Inflammatory macrophage treated with lipopolysaccharide for 1 hour (primary cell): Measurements from ENCODE around the gene MARS1.
"Not testable (repeated sequence)": the region's sequence is repeated elsewhere in the genome, so short reads cannot be mapped to it uniquely, and the experiment has no call there.

Experiments used
- DNase-seq, 2 donors: peaks; one replicate each; pipeline ENCODE4 v3.0.0-alpha.2; 2020 to 2022

Gene MARS1

DNA sequence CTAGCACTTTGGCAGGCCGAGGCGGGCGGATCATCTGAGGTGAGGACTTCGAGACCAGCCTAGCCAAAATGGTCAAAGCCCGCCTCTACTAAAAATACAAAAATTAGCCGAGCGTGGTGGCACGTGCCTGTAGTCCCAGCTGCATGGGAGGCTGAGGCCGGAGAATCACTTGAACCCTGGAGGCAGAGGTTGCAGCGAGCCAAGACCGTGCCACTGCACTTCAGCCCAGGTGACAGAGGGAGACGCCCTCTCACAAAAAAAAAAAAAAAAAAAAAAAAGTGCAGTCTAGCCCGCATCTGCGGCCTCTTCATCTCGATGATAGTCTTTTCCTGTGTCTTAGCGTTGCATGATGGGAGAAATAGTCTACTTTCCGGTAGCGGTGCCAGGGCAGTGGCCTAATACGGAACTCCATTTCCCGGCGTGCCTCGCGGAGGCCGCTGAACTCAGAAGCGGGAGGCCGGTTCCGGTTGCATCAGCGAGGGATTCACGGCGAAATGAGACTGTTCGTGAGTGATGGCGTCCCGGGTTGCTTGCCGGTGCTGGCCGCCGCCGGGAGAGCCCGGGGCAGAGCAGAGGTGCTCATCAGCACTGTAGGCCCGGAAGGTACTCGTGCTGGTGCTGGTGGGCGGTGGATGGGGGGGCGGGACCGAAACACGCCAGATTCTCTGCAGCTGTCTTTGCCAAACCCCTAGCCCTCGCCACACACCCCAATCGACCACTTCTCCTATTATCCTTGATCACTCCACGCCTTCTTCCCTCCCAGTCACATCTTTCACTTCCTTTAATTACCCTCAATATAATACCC, at the start of gene MARS1:
TSS of gene MARS1 (plus strand) at position 472 of the 805 bp plus-strand sequence. CDS start at position 495, 23 bp downstream.
- peak; percentile 93 to 95 for DNase-seq

DNA sequence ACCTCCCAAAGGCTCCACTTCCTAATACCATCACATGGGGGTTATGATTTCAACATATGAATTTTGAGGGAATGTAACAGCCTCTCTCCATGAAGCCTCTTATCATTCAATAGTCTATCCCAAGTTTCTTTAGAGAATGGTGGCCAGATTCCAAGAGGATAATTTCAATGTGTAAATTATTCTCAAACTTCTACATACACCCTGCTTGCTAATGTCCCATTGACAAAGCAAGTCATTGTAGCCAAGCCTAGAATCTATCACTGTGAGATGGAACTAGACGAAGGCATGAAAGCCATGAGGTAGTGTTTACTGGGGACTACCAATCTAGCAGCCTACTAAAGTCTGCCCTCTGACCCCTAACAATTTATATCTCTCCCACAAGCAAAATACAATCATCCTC, 49.5 kb upstream of the MARS1 start:
- no peak for DNase-seq

- DNase-seq, result no peak
Observed at GRCh38 chr12:57439762-57440266, 48.1 kb upstream of the MARS1 start.

DNA sequence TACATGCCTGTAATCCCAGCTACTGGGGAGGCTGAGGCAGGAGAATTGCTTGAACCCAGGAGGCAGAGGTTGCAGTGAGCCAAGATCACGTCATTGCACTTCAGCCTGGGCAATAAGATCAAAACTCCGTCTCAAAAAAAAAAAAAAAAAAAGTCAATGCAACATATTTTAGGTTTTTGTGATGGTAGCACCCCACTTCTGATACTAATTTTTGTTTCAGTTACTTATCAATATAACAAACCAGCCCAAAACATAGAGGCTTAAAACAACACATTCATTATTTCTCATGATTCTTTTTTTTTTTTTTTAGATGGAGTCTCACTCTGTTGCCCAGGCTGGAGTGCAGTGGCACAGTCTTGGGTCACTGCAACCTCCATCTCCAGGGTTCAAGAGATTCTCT, 46.5 kb upstream of the MARS1 start:
- not testable (repeated sequence) for DNase-seq

DNA sequence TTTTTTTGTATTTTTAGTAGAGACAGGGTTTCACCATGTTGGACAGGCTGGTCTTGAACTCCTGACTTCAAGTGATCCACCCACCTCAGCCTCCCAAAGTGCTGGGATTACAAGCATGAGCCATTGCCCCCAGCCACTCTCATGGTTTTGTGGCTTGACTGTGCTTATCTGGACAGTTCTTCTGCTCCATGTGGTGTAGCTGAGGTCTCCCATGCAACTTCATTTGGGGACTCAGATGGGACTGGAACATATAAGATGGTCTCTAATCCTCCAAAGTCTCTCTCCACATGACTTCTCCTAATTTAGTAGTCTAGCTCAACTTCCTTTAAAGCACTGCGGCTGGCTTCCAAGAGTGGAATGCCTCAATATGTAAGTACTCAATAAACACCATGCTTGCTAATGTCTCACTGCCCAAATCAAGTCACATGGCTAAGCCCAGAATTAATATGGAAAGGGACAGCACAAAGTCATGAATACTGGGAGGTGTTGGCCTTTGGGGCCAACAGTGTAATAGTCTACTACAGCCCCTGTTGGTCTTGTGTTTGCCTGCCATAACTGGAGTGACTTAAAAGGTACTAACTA, 45.9 kb upstream of the MARS1 start:
- no peak for DNase-seq

- DNase-seq, result not testable (repeated sequence)
Observed at GRCh38 chr12:57444337-57444736, 43.5 kb upstream of the MARS1 start.

GRCh38 chr12:57444744-57445143, 43.1 kb upstream of the MARS1 start:
- DNase-seq, result no peak

DNA sequence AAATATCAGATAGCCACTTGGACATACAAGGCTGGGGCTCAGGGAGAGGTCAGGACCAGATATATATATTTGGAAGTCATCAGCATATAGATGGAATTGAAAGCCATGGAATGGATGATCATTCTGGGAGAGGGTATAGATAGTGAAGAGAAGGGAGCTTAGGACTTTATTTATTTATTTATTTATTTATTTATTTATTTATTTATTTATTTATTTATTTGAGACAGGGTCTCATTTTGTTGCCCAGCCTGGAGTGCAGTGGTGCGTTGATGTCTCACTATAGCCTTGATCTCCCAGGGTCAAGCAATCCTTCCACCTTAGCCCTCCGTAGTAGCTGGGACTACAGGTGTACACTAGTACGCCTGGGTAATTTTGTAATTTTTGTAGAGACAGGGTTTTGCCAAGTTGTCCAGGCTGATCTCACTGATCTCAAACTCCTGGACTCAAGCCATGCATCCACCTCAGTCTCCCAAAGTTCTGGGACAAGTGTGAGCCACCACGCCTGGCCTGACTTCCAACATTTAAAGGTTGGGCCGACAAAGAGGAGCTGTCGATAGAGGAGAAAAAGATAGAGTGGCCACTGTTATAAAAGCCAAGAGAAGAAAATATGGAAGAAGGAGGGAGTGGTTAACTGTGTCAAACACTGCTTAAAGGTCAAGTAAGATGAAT, 41.4 kb upstream of the MARS1 start:
- no peak for DNase-seq

- DNase-seq, result no peak
Observed at GRCh38 chr12:57448669-57449068, 39.2 kb upstream of the MARS1 start.

DNA sequence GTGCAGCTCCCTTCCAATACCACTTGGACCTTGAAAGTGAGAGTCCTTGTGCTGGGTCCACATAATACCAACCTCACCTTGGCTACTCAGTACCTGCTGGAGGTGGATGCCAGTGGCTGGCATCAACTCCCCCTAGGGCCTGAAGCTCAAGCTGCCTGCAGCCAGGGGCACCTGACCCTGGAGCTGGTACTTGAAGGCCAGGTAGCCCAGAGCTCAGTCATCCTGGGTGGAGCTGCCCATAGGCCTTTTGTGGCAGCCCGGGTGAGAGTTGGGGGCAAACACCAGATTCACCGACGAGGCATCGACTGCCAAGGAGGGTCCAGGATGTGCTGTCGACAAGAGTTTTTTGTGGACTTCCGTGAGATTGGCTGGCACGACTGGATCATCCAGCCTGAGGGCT, 38.5 kb upstream of the MARS1 start:
- DNase-seq, result no peak

GRCh38 chr12:57450057-57450456, 37.8 kb upstream of the MARS1 start:
- DNase-seq, result no peak

DNA sequence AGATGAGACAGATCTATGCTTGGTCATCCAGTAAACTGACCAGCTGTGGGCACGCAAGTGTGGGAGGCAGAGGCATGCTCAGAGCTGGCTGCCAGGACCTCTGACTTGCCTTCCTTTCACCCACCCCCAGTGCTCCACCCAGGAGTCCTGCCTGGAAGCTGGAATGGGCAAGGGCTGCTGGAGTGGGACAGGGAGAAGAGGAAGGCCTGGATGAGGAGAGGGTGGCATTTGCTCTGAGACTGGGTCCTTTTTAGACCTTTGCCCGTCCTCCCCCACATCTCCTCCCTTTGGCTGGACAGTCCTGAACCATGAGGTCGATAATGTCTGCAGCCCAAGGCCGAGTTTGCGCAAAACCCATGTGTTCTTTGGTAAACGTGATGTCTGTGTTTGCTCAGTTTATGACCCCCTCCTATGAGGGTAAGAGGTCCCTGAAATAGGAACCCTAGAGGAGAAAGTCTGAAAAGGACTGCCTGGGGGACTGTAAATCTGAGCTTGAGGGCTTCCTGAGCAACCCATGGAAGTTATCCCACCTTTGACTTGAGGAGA, 36.6 kb upstream of the MARS1 start:
- no peak for DNase-seq

GRCh38 chr12:57452181-57452936, 35.5 kb upstream of the MARS1 start:
- DNase-seq, result no peak

DNA sequence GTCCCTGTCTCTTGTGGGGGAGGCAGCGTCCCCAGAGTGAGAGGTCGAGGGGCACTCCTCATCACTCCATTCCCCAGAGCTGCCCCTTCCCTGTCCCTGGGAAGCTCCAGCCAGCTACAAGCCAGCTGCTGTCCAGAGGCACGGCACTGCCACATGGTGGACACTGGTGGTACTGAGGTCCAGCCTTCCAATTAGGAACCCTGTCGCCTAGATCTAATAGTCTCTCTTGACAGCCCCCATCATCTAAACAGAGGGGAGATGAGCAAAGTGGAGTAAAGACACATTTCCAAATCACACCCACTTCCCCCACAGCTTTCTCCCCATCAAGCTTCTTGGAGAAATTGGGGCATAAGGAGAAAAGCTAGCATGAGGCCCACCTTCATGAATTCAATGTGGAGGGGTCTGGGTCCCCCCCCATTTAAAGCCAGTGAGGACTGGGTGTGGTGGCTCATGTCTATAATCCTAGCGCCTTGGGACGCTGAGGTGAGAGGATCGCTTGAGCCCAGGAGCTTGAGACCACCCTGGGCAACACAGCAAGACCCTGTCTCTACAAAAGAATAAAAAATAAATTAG, 34.8 kb upstream of the MARS1 start:
- DNase-seq, result peak; percentile 52 to 88

GRCh38 chr12:57454213-57454565, 33.7 kb upstream of the MARS1 start:
- no peak for DNase-seq

GRCh38 chr12:57454566-57455373, 33.1 kb upstream of the MARS1 start, which contains the start of gene INHBE:
Gene INHBE, plus strand, starts transcription at chr12:57455307. Its CDS starts 230 bp downstream, at chr12:57455537.
- peak; percentile 63 to 85 for DNase-seq

DNA sequence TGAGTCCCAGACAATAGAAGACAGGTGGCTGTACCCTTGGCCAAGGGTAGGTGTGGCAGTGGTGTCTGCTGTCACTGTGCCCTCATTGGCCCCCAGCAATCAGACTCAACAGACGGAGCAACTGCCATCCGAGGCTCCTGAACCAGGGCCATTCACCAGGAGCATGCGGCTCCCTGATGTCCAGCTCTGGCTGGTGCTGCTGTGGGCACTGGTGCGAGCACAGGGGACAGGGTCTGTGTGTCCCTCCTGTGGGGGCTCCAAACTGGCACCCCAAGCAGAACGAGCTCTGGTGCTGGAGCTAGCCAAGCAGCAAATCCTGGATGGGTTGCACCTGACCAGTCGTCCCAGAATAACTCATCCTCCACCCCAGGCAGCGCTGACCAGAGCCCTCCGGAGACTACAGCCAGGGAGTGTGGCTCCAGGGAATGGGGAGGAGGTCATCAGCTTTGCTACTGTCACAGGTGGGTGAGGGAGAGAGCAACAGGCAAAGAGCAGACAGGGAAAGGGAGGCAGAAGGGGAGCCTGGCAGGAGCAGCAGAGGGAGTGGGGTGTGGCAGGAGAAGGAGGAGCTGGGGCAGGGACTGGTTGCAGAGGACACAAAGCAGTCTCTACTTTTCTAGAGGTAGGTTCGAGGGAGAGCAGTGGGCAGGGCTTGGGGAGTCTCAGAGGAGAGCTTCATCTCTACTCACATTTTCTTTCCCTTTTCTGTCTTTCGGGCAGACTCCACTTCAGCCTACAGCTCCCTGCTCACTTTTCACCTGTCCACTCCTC, 32.3 kb upstream of the MARS1 start:
- no peak for DNase-seq

DNA sequence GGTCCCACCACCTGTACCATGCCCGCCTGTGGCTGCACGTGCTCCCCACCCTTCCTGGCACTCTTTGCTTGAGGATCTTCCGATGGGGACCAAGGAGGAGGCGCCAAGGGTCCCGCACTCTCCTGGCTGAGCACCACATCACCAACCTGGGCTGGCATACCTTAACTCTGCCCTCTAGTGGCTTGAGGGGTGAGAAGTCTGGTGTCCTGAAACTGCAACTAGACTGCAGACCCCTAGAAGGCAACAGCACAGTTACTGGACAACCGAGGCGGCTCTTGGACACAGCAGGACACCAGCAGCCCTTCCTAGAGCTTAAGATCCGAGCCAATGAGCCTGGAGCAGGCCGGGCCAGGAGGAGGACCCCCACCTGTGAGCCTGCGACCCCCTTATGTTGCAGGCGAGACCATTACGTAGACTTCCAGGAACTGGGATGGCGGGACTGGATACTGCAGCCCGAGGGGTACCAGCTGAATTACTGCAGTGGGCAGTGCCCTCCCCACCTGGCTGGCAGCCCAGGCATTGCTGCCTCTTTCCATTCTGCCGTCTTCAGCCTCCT, 31.6 kb upstream of the MARS1 start:
- DNase-seq, result no peak

- no peak for DNase-seq
Observed at GRCh38 chr12:57456737-57457490, 31.0 kb upstream of the MARS1 start.

GRCh38 chr12:57458665-57459054, 29.2 kb upstream of the MARS1 start:
- no peak for DNase-seq
